Heart left ventricle (tissue), 16 donors: ENCODE data around the gene APOBEC2. TPM values are rescaled to one million over a fixed set of nuclear protein-coding genes. Genes with fewer than 3 reads are reported as not detected.
A peak's percentile ranks its signal among the peaks of the same experiment; 100 is the strongest.

ENCODE experiments used
- ATAC-seq, 4 donors: fragments of 200-7000 bp; cut with Tn5 transposase; one replicate each; pipeline ENCODE4 v1.9.1; 2020 to 2022; ENCODE audit warnings: moderate library complexity in 4 of 4, mild to moderate bottlenecking in 3 of 4, moderate number of reproducible peaks in 1 of 4
- DNase-seq, 5 donors: peaks; one replicate each; pipeline ENCODE4 v3.0.0-alpha.2; 2020
- H3K27ac ChIP-seq, 12 donors: fragments of 200-600 bp; sonication (generic) in 4 of 12; one replicate each; pipeline versions ENCODE4 v1.5.0 to v1.8.0; 2016 to 2022; ENCODE audit warnings: mild to moderate bottlenecking in 2 of 12
- H3K27me3 ChIP-seq, 9 donors: fragments of 200-600 bp; sonication (generic) in 2 of 9; one replicate each; pipeline versions ENCODE4 v1.5.1 to v1.8.0; 2016 to 2022; ENCODE audit warnings: mild to moderate bottlenecking in 3 of 9
- H3K36me3 ChIP-seq, 9 donors: fragments of 200-600 bp; sonication (generic) in 2 of 9; one replicate each; pipeline versions ENCODE4 v1.5.0 to v1.8.0; 2018 to 2022; ENCODE audit warnings: mild to moderate bottlenecking in 2 of 9
- H3K4me1 ChIP-seq, 12 donors: fragments of 200-600 bp; sonication (generic) in 4 of 12; one replicate each; pipeline versions ENCODE4 v1.5.0 to v1.8.0; 2016 to 2022; ENCODE audit warnings: mild to moderate bottlenecking in 3 of 12
- H3K4me3 ChIP-seq, 12 donors: fragments of 200-600 bp; sonication (generic) in 4 of 12; one replicate each; pipeline versions ENCODE4 v1.5.0 to v1.8.0; 2017 to 2022; ENCODE audit warnings: mild to moderate bottlenecking in 9 of 12, moderate library complexity in 4 of 12
- H3K9me3 ChIP-seq, 12 donors: fragments of 200-600 bp; sonication (generic) in 4 of 12; one replicate each; pipeline versions ENCODE4 v1.5.0 to v1.8.0; 2016 to 2022; ENCODE audit warnings: mild to moderate bottlenecking in 1 of 12
- POLR2A ChIP-seq, 2 donors: fragments of 450-650 bp; IDR thresholded peaks; one replicate each; pipeline ENCODE4 v1.6.1; 2017; ENCODE audit warnings: antibody characterized with exemption in 2 of 2, mild to moderate bottlenecking in 2 of 2, moderate library complexity in 2 of 2
- WGBS, 4 donors: extraction: QIAGEN DNeasy Blood & Tissue Kit in 2 of 4; methylation state at CpG; one replicate each; pipeline versions ENCODE4 v1.1.5 to v1.1.7; 2013 to 2018; 5-methylcytosine and 5-hydroxymethylcytosine counted together
- intact Hi-C, 10 donors: fragments of 100-400 bp; cut with DNase I; formaldehyde crosslinking; loops; one replicate each; pipeline versions ENCODE4 v1.11.1 to v1.14.2; 2022
- polyA plus RNA-seq, 2 donors: library from polyadenylated mRNA; stranded (reverse); fragments of 200-250 nt; gene quantifications; one replicate each; pipeline ENCODE4 v1.2.3, GENCODE V29; 2013
- total RNA-seq, 9 donors: library from RNA; depleted of rRNA in 2 of 9; stranded (reverse); fragments of >200 nt in 2 of 9; fragmentation: NEBNext Ultra II Directional in 3 of 9; extraction: Animal tissue kit (Norgen Biotek cat#: 25700) in 3 of 9; gene quantifications; one replicate each; pipeline versions ENCODE4 v1.1.0 to v1.2.4, GENCODE V29; 2016 to 2023
- TF ChIP-seq, protein P1 (sequence below), 12 donors: fragments of 200-600 bp; sonication (generic) in 4 of 12; IDR thresholded peaks; one replicate each; pipeline versions ENCODE4 v1.5.0 to v1.8.0; 2018 to 2022; ENCODE audit warnings: antibody characterized with exemption in 12 of 12, mild to moderate bottlenecking in 5 of 12
- donor health status: ischemic (EF 13 %, LVEDD 7.1; RV severe dilation, severe dysfunction).
- donor health status: healthy with polysubstance abuse.
- donor health status: DM: no; HTN: yes; CAD: no.
- donor health status: DM: no; HTN: no; CAD: no.
- donor health status: ischemic (EF 25% LVEDD 6.9; RV normal size, moderate dysfunction).
- donor health status: ischemic (EF 25% LVEDD 5.7; RV mildly dilated, moderate dysfunction).
- donor health status: healthy.
- donor health status: DM: yes; HTN: yes; CAD: no.
- donor health status: ischemic (EF 35%, LVEDD 5.7; RV mildly dilated, moderate dysfunction).
- donor health status: nonischemic (EF 11% LVEDD 7.7; RV severe dilation, severe dysfunction).
- donor health status: DM: yes; HTN: yes; CAD: no.
- donor health status: PGD.
- donor health status: ischemic (EF 29% LVEDD 5.4; RV normal size, mild dysfunction).
- donor health status: nonischemic (EF 23%, LVEDD 6.1; RV moderate dilation, normal function).

The APOBEC2 gene
- total and polyA plus RNA-seq, 11 donors = 72.3 to 524 (median 237) TPM

DNA sequence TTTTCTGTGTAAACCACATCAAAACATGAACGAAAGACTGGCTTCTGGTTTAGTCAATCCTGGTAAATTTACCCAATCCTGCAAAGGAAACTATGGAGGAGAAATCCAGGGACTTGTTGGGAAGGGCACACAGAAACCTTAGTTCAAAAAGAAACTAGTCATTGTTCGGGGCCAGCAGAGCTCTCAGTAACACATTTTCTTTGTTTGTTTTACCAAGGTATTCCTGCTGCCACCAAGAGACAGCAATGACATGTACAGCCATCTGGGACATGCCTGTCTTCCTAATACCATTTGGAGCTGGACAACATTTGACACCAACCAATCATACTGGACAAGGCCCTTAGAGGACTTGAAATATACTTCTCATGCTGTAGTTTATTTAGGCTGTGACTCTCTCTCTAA lies 10.9 kb downstream of the APOBEC2 start:
- H3K27ac ChIP-seq = peak overlapping the region in 10 of 12 donors; percentile 9 to 80 (median 51)
- WGBS, 4 donors = 52 to 69% (median 62%) methylated on average over 2 of the region's 2 CpGs
- intact Hi-C loops = loop anchor here in 6 of 10 donors (2.0 to 10.0 kb wide), 4 partner anchors 35 to 167 kb away; no protein-coding TSS in a partner anchor
- no peak for TF ChIP-seq POLR2A (IDR thresholded peaks at IDR 0.05)
- TF ChIP-seq, protein P1, sequence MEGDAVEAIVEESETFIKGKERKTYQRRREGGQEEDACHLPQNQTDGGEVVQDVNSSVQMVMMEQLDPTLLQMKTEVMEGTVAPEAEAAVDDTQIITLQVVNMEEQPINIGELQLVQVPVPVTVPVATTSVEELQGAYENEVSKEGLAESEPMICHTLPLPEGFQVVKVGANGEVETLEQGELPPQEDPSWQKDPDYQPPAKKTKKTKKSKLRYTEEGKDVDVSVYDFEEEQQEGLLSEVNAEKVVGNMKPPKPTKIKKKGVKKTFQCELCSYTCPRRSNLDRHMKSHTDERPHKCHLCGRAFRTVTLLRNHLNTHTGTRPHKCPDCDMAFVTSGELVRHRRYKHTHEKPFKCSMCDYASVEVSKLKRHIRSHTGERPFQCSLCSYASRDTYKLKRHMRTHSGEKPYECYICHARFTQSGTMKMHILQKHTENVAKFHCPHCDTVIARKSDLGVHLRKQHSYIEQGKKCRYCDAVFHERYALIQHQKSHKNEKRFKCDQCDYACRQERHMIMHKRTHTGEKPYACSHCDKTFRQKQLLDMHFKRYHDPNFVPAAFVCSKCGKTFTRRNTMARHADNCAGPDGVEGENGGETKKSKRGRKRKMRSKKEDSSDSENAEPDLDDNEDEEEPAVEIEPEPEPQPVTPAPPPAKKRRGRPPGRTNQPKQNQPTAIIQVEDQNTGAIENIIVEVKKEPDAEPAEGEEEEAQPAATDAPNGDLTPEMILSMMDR (IDR thresholded peaks at IDR 0.05) = peak in 1 of 12 donors; percentile 11
- ATAC-seq = peak; percentile 50 to 77 (median 62)
- no peaks in the 10 kb centered on the region for H3K27me3 ChIP-seq
- peak overlapping the region in 3 of 12 donors; percentile 18 to 31 (median 19) for H3K4me3 ChIP-seq
- no peaks in the 10 kb centered on the region for H3K9me3 ChIP-seq
- peaks cover 0 to 78% (median 70%) of the 10 kb centered on the region in 9 donors for H3K36me3 ChIP-seq
- peaks cover 0 to 55% (median 14%) of the 10 kb centered on the region in 12 donors for H3K4me1 ChIP-seq
- no peak for DNase-seq

DNA sequence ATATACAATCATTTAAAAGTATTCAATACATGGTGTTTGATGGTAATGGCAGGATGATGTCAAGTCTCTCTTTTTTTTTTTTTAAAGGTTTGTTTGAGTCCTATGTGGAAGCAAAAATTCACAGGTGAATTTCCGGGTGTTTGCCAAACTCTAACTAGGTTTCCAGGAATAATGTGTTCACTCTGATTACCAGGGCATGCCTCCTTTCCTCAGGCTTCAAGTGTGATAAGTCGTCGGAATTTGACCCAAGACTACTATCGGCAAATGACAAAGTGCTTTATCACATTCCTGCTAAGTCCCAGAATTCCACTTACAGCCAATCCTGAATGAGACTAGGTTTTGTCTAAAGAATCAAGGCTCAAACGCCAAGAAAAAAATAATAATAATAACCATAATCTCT lies 11.8 kb downstream of the APOBEC2 start:
- WGBS, 4 donors = 44 to 51% (median 44%) methylated on average over 5 of the region's 5 CpGs
- no peaks in the 10 kb centered on the region for H3K27me3 ChIP-seq
- H3K4me1 ChIP-seq = peaks cover 0 to 46% (median 9%) of the 10 kb centered on the region in 12 donors
- intact Hi-C loops = loop anchor here (2.0 to 10.0 kb wide), 6 partner anchors 33 to 168 kb away; no protein-coding TSS in a partner anchor
- peak overlapping the region in 6 of 12 donors; percentile 44 to 80 (median 66) for H3K27ac ChIP-seq
- peaks cover 0 to 85% (median 72%) of the 10 kb centered on the region in 9 donors for H3K36me3 ChIP-seq
- TF ChIP-seq POLR2A (IDR thresholded peaks at IDR 0.05) = no peak
- TF ChIP-seq, protein P1 (IDR thresholded peaks at IDR 0.05) = no peak
- no peak overlapping the region for H3K4me3 ChIP-seq
- ATAC-seq (no peak), DNase-seq (no peak)
- H3K9me3 ChIP-seq = no peaks in the 10 kb centered on the region

DNA sequence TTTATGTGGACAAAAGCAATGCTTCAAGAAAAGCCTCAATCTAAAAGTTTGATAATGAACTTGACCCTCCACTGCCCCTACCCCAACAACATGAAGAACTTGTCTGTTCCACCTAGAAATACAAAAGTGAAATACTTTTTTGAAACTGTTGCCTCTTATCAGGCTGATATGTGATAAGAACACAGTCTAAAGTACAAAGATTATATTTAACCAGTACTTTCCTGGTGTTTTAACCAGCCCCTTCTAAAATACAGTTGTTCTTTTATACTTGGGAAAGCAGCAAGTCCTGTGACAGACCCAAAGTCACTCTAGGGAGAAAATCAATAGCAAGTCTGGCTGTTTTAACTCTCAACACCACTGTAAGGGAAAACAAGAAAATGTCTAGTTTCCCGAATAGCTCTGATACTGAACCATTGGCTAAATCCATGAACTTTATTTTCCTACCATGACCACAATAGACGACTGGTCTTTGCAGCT lies 12.6 kb downstream of the APOBEC2 start:
- peaks cover 0 to 42% (median 10%) of the 10 kb centered on the region in 12 donors for H3K4me1 ChIP-seq
- ATAC-seq = no peak
- intact Hi-C loops = loop anchor here in 9 of 10 donors (2.0 to 10.0 kb wide), 7 partner anchors 33 to 168 kb away; no protein-coding TSS in a partner anchor
- 78 to 87% (median 82%) methylated on average over 2 of the region's 2 CpGs for WGBS, 4 donors
- H3K9me3 ChIP-seq = no peaks in the 10 kb centered on the region
- TF ChIP-seq, protein P1 (IDR thresholded peaks at IDR 0.05) = no peak
- no peak for TF ChIP-seq POLR2A (IDR thresholded peaks at IDR 0.05)
- H3K27ac ChIP-seq = peak overlapping the region in 4 of 12 donors; percentile 8 to 80 (median 69)
- no peaks in the 10 kb centered on the region for H3K27me3 ChIP-seq
- H3K4me3 ChIP-seq = no peak overlapping the region
- H3K36me3 ChIP-seq = peaks cover 0 to 92% (median 71%) of the 10 kb centered on the region in 9 donors
- DNase-seq = no peak

DNA sequence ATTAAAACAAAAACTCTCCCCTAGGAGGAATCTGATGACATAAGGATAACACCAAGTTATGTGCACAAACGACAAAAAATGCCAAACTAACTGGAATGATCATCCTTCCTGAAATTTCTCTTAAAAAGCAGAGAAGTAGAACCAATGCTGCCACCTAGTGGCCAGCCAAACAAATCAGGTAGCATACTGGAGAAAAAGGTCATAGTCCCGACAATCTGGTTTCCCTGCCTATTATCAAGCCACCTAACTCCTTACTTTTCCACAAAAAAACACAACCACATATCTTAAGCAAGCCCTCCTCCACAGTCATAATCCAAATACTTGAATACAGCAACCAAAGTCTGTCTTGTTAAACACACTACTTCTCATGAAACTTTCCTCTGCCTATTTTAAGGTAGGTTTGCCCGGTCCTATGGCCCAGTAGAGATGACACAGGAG lies 13.9 kb downstream of the APOBEC2 start:
- DNase-seq (peak in 4 of 5 donors; percentile 61 to 76 (median 73)), ATAC-seq (no peak)
- WGBS, 4 donors = 24 to 27% (median 25%) methylated on average over 3 of the region's 3 CpGs
- Histone ChIP-seq H3K4me1 (peaks cover 0 to 38% (median 11%) of the 10 kb centered on the region in 12 donors), H3K27ac (peak overlapping the region in 2 of 12 donors; percentile 3 to 7), H3K4me3 (no peak overlapping the region), H3K36me3 (peaks cover 0 to 85% (median 58%) of the 10 kb centered on the region in 9 donors), H3K27me3 (no peaks in the 10 kb centered on the region), H3K9me3 (no peaks in the 10 kb centered on the region)
- TF ChIP-seq, protein P1 (IDR thresholded peaks at IDR 0.05) = peak; percentile 74 to 90 (median 86)
- TF ChIP-seq POLR2A (IDR thresholded peaks at IDR 0.05) = no peak
- intact Hi-C loops = loop anchor here in 9 of 10 donors (2.0 to 10.0 kb wide), 7 partner anchors 35 to 170 kb away; no protein-coding TSS in a partner anchor
